Measurements from ENCODE around the gene TMCO4. TPM values are rescaled to one million over a fixed set of nuclear protein-coding genes. Genes with fewer than 3 reads are reported as not detected.

The TMCO4 gene
- total and polyA plus RNA-seq, 2 donors (not counting 3 experiments of a cell fraction or from before 2014, with no cell fraction given) = 7.6 to 10.3 TPM

DNA sequence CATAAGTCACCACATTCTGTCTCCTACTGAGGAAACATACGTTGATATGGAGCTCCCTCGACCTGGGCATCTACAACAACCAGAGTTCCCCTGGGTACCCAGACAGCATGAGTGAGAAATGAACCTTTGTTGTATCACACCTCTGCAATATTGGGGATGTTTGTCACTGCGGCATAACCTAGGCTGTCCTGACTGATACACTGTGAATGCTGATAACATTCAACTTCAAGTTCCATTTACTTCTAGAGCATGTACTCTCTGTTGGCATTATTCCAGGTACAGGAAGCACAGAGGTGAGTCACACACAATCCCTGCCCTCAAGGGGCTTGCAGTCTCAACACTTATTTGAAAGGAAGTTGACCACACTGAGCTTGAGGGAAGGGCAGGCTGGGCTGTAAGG is 69.5 kb downstream of the TMCO4 start:
- H4K20me1 ChIP-seq (replicated peaks; ENCODE audit: control insufficient read depth, extremely low read depth, insufficient read depth, low read length) = no peaks in the 10 kb centered on the region
- no peak overlapping the region for H3K9ac ChIP-seq (replicated peaks; ENCODE audit: extremely low read depth, insufficient read depth, low read length)
- no peak overlapping the region for H3K27ac ChIP-seq (ENCODE audit: insufficient read depth, low read depth, low read length)
- BruUV-seq (replicated peaks) = no TSS peak
- no peak overlapping the region for H3K4me3 ChIP-seq (replicated peaks in 1 of 3; ENCODE audit: insufficient read depth in 1 of 3, low read depth in 1 of 3, low read length in 3 of 3)
- TF ChIP-seq POLR2AphosphoS5 (IDR thresholded peaks at IDR 0.05; ENCODE audit: insufficient read depth, low read depth, low read length) (no peak), EZH2 (IDR thresholded peaks at IDR 0.05; ENCODE audit: borderline replicate concordance, low read depth, low read length, severe bottlenecking) (no peak), POLR2A (IDR thresholded peaks at IDR 0.05; ENCODE audit: low read depth, low read length) (no peak), MYC (IDR thresholded peaks at IDR 0.05; ENCODE audit: low read depth, low read length) (no peak), GATA2 (IDR thresholded peaks at IDR 0.05; ENCODE audit: insufficient read depth, insufficient read length, low read depth, low read length) (no peak), FOS (IDR thresholded peaks at IDR 0.05; ENCODE audit: borderline replicate concordance, insufficient read depth, low read length) (no peak), JUN (IDR thresholded peaks at IDR 0.05; ENCODE audit: borderline replicate concordance, insufficient read depth, insufficient read length, low read depth) (no peak)
- TF ChIP-seq, protein P1, sequence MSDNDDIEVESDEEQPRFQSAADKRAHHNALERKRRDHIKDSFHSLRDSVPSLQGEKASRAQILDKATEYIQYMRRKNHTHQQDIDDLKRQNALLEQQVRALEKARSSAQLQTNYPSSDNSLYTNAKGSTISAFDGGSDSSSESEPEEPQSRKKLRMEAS (IDR thresholded peaks at IDR 0.05; ENCODE audit: insufficient read depth, insufficient read length) = no peak
- TF ChIP-seq, protein P2, sequence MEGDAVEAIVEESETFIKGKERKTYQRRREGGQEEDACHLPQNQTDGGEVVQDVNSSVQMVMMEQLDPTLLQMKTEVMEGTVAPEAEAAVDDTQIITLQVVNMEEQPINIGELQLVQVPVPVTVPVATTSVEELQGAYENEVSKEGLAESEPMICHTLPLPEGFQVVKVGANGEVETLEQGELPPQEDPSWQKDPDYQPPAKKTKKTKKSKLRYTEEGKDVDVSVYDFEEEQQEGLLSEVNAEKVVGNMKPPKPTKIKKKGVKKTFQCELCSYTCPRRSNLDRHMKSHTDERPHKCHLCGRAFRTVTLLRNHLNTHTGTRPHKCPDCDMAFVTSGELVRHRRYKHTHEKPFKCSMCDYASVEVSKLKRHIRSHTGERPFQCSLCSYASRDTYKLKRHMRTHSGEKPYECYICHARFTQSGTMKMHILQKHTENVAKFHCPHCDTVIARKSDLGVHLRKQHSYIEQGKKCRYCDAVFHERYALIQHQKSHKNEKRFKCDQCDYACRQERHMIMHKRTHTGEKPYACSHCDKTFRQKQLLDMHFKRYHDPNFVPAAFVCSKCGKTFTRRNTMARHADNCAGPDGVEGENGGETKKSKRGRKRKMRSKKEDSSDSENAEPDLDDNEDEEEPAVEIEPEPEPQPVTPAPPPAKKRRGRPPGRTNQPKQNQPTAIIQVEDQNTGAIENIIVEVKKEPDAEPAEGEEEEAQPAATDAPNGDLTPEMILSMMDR (IDR thresholded peaks at IDR 0.05; ENCODE audit: extremely low read depth in 1 of 2, insufficient read depth in 1 of 2, low read depth in 1 of 2, low read length in 2 of 2) = no peak
- H3K27me3 ChIP-seq (ENCODE audit: control insufficient read depth in 2 of 2, insufficient read depth in 2 of 2, low read length in 2 of 2) = no peaks in the 10 kb centered on the region
- H3K9me3 ChIP-seq (replicated peaks; ENCODE audit: control insufficient read depth, insufficient read depth, low read length) = no peaks in the 10 kb centered on the region
- H2AFZ ChIP-seq (ENCODE audit: low read depth, low read length) = no peak overlapping the region
- POLR2A ChIA-PET = no interaction called here
- dilution Hi-C loops (cut with MboI; ENCODE audit: extremely low pct_ligation_motif_present, low sequenced_read_pairs) (no loop called here), intact Hi-C loops (cut with micrococcal nuclease) (no loop called here)
- CTCF ChIA-PET = interaction anchor here (1.3 to 2.6 kb wide), 2 partner anchors 15 to 31 kb away, joined by 4 to 11 read pairs; no protein-coding TSS in a partner anchor
- DNase-seq (ENCODE audit: low read depth, low spot score) (no peak), FAIRE-seq (no peak)
- no peaks in the 10 kb centered on the region for H3K79me2 ChIP-seq (ENCODE audit: control insufficient read depth, insufficient read depth, low read length)
- H3K36me3 ChIP-seq (ENCODE audit: control insufficient read depth in 2 of 2, extremely low read depth in 1 of 2, insufficient read depth in 2 of 2, low read length in 2 of 2) = no peaks in the 10 kb centered on the region
- H3K4me2 ChIP-seq (ENCODE audit: insufficient read depth, low read length) = no peak overlapping the region
- no peaks in the 10 kb centered on the region for H3K4me1 ChIP-seq (ENCODE audit: control insufficient read depth, extremely low read depth, insufficient read depth, low read length)
- no peaks in the 10 kb centered on the region for H3K9me1 ChIP-seq (replicated peaks; ENCODE audit: control insufficient read depth, extremely low read depth, insufficient read depth, low read length)
